ENCODE measurements around the gene HCN2. TPM values are rescaled to one million over a fixed set of nuclear protein-coding genes. Genes with fewer than 3 reads are reported as not detected.
A peak's percentile ranks its signal among the peaks of the same experiment; 100 is the strongest.

Gene HCN2
- total and polyA plus RNA-seq, 2 of the 13 experiments (the other 11 are each of a cell fraction or from before 2014, with no cell fraction given) = 0.01 TPM; not detected in 1

DNA sequence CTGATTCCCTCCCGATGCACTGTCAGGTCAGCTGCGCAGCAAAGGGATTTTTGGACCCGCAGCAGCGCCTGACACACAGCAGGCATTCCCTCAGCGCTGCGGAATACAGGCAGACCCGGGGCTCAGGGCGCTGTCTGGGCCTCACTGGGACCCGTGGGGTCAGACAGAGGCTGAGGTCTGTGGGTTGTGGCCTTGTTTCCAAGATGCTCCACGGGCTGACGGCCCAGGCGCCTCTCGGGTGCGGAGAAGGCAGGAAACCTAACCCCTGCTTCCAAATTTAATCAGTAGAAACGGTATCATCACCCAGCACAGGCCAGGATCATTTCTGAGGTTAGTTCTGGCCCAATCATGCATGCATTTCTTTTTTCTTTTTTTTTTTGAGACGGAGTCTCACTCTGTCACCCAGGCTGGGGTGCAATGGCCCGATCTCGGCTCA lies 74.0 kb downstream of the HCN2 start (continued):
- TF ChIP-seq, protein P1, sequence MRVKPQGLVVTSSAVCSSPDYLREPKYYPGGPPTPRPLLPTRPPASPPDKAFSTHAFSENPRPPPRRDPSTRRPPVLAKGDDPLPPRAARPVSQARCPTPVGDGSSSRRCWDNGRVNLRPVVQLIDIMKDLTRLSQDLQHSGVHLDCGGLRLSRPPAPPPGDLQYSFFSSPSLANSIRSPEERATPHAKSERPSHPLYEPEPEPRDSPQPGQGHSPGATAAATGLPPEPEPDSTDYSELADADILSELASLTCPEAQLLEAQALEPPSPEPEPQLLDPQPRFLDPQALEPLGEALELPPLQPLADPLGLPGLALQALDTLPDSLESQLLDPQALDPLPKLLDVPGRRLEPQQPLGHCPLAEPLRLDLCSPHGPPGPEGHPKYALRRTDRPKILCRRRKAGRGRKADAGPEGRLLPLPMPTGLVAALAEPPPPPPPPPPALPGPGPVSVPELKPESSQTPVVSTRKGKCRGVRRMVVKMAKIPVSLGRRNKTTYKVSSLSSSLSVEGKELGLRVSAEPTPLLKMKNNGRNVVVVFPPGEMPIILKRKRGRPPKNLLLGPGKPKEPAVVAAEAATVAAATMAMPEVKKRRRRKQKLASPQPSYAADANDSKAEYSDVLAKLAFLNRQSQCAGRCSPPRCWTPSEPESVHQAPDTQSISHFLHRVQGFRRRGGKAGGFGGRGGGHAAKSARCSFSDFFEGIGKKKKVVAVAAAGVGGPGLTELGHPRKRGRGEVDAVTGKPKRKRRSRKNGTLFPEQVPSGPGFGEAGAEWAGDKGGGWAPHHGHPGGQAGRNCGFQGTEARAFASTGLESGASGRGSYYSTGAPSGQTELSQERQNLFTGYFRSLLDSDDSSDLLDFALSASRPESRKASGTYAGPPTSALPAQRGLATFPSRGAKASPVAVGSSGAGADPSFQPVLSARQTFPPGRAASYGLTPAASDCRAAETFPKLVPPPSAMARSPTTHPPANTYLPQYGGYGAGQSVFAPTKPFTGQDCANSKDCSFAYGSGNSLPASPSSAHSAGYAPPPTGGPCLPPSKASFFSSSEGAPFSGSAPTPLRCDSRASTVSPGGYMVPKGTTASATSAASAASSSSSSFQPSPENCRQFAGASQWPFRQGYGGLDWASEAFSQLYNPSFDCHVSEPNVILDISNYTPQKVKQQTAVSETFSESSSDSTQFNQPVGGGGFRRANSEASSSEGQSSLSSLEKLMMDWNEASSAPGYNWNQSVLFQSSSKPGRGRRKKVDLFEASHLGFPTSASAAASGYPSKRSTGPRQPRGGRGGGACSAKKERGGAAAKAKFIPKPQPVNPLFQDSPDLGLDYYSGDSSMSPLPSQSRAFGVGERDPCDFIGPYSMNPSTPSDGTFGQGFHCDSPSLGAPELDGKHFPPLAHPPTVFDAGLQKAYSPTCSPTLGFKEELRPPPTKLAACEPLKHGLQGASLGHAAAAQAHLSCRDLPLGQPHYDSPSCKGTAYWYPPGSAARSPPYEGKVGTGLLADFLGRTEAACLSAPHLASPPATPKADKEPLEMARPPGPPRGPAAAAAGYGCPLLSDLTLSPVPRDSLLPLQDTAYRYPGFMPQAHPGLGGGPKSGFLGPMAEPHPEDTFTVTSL (CRISPR knock-in tag; IDR thresholded peaks at IDR 0.05; ENCODE audit: borderline replicate concordance) = no peak
- no peak for TF ChIP-seq POLR2G (IDR thresholded peaks at IDR 0.05; ENCODE audit: low read depth, low read length)
- TF ChIP-seq KAT8 (CRISPR knock-in tag; IDR thresholded peaks at IDR 0.05) = 0 out of 2 replicates have a peak, but pooled peaks have one; percentile 10
- no peak for TF ChIP-seq EP300 (IDR thresholded peaks at IDR 0.05; ENCODE audit: low read depth in 2 of 2, low read length in 2 of 2)
- no peak for TF ChIP-seq EP300 (CRISPR knock-in tag; IDR thresholded peaks at IDR 0.05; ENCODE audit: borderline replicate concordance)
- TF ChIP-seq IRX3 (CRISPR knock-in tag; IDR thresholded peaks at IDR 0.05; ENCODE audit: borderline replicate concordance, low read depth) = no peak; the same call in 1 of the 2 replicates
- TF ChIP-seq ZZZ3 (CRISPR knock-in tag; IDR thresholded peaks at IDR 0.05; ENCODE audit: borderline replicate concordance) = no peak
- TF ChIP-seq, protein P2, sequence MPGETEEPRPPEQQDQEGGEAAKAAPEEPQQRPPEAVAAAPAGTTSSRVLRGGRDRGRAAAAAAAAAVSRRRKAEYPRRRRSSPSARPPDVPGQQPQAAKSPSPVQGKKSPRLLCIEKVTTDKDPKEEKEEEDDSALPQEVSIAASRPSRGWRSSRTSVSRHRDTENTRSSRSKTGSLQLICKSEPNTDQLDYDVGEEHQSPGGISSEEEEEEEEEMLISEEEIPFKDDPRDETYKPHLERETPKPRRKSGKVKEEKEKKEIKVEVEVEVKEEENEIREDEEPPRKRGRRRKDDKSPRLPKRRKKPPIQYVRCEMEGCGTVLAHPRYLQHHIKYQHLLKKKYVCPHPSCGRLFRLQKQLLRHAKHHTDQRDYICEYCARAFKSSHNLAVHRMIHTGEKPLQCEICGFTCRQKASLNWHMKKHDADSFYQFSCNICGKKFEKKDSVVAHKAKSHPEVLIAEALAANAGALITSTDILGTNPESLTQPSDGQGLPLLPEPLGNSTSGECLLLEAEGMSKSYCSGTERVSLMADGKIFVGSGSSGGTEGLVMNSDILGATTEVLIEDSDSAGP (CRISPR knock-in tag; IDR thresholded peaks at IDR 0.05; ENCODE audit: borderline replicate concordance) = peak; percentile 43; the same call in 1 of the 2 replicates
- no peak for TF ChIP-seq SMAD9 (CRISPR knock-in tag; IDR thresholded peaks at IDR 0.05)
- no peak for TF ChIP-seq REL (CRISPR knock-in tag; conservative IDR thresholded peaks at IDR 0.05)
- TF ChIP-seq ZNF629 (CRISPR knock-in tag; conservative IDR thresholded peaks at IDR 0.05) = no peak
- peak; percentile 13 for TF ChIP-seq HNRNPLL (IDR thresholded peaks at IDR 0.05; ENCODE audit: low read depth, low read length, poor library complexity, severe bottlenecking)
- TF ChIP-seq, protein P3, sequence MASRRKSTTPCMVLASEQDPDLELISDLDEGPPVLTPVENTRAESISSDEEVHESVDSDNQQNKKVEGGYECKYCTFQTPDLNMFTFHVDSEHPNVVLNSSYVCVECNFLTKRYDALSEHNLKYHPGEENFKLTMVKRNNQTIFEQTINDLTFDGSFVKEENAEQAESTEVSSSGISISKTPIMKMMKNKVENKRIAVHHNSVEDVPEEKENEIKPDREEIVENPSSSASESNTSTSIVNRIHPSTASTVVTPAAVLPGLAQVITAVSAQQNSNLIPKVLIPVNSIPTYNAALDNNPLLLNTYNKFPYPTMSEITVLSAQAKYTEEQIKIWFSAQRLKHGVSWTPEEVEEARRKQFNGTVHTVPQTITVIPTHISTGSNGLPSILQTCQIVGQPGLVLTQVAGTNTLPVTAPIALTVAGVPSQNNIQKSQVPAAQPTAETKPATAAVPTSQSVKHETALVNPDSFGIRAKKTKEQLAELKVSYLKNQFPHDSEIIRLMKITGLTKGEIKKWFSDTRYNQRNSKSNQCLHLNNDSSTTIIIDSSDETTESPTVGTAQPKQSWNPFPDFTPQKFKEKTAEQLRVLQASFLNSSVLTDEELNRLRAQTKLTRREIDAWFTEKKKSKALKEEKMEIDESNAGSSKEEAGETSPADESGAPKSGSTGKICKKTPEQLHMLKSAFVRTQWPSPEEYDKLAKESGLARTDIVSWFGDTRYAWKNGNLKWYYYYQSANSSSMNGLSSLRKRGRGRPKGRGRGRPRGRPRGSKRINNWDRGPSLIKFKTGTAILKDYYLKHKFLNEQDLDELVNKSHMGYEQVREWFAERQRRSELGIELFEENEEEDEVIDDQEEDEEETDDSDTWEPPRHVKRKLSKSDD (CRISPR knock-in tag; IDR thresholded peaks at IDR 0.05; ENCODE audit: low read depth) = no peak
- no peak for TF ChIP-seq ZKSCAN1 (IDR thresholded peaks at IDR 0.05; ENCODE audit: low read length)
- no peak for TF ChIP-seq RBM39 (IDR thresholded peaks at IDR 0.05; ENCODE audit: low read depth, low read length, poor library complexity, severe bottlenecking)
- peak; percentile 56; the same call in 1 of the 2 replicates for TF ChIP-seq SAP130 (CRISPR knock-in tag; IDR thresholded peaks at IDR 0.05; ENCODE audit: low read depth)
- 0 out of 2 replicates have a peak, but pooled peaks have one; percentile 4 for TF ChIP-seq YEATS4 (CRISPR knock-in tag; IDR thresholded peaks at IDR 0.05; ENCODE audit: borderline replicate concordance)
- TF ChIP-seq, protein P4, sequence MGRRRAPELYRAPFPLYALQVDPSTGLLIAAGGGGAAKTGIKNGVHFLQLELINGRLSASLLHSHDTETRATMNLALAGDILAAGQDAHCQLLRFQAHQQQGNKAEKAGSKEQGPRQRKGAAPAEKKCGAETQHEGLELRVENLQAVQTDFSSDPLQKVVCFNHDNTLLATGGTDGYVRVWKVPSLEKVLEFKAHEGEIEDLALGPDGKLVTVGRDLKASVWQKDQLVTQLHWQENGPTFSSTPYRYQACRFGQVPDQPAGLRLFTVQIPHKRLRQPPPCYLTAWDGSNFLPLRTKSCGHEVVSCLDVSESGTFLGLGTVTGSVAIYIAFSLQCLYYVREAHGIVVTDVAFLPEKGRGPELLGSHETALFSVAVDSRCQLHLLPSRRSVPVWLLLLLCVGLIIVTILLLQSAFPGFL (CRISPR knock-in tag; IDR thresholded peaks at IDR 0.05) = no peak
- no peak for TF ChIP-seq CENPT (CRISPR knock-in tag; IDR thresholded peaks at IDR 0.05; ENCODE audit: low read depth)

All from HepG2 (cell line).